NCI-H748 treated with DMSO at 0.1 percent for 48 hours (cell line): ENCODE results near the gene NMNAT2.

Experiments
- DNase-seq: peaks from one replicate; lab custom pipeline; 2025; lab: John Stamatoyannopoulos, UW

Gene NMNAT2

GRCh38 chr1:183236158-183236725, 181.9 kb downstream of the NMNAT2 start:
- DNase-seq = no peak

- no peak for DNase-seq
These were observed 182.7 kb downstream of the NMNAT2 start for GRCh38 chr1:183235503-183235902.

- DNase-seq = no peak
These were observed 183.3 kb downstream of the NMNAT2 start for GRCh38 chr1:183234660-183235476.

GRCh38 chr1:183233113-183233512, 185.1 kb downstream of the NMNAT2 start:
- no peak for DNase-seq

GRCh38 chr1:183231545-183231944, 186.6 kb downstream of the NMNAT2 start:
- DNase-seq = no peak

GRCh38 chr1:183230413-183230812, 187.8 kb downstream of the NMNAT2 start:
- DNase-seq = no peak

GRCh38 chr1:183228347-183229220, 189.6 kb downstream of the NMNAT2 start:
- no peak for DNase-seq

- DNase-seq = no peak
These were observed 190.5 kb downstream of the NMNAT2 start for GRCh38 chr1:183227422-183228346.

- DNase-seq = no peak
These were observed 191.2 kb downstream of the NMNAT2 start for GRCh38 chr1:183226963-183227362.

- DNase-seq = no peak
These were observed 191.8 kb downstream of the NMNAT2 start for GRCh38 chr1:183226361-183226760.

- DNase-seq = no peak
These were observed 194.7 kb downstream of the NMNAT2 start for GRCh38 chr1:183223467-183223866.

- no peak for DNase-seq
These were observed 195.3 kb downstream of the NMNAT2 start for GRCh38 chr1:183222909-183223308.

- DNase-seq = no peak
These were observed 198.6 kb downstream of the NMNAT2 start for GRCh38 chr1:183219616-183220009.

- no peak for DNase-seq
These were observed 199.1 kb downstream of the NMNAT2 start for GRCh38 chr1:183218971-183219615.

GRCh38 chr1:183218027-183218618, 200.1 kb downstream of the NMNAT2 start:
- DNase-seq = no peak

- no peak for DNase-seq
These were observed 202.2 kb downstream of the NMNAT2 start for GRCh38 chr1:183215936-183216335.

GRCh38 chr1:183215076-183215720, 203.0 kb downstream of the NMNAT2 start:
- DNase-seq = no peak

- DNase-seq = no peak
These were observed 203.9 kb downstream of the NMNAT2 start for GRCh38 chr1:183214021-183214970.

- no peak for DNase-seq
These were observed 205.3 kb downstream of the NMNAT2 start for GRCh38 chr1:183212870-183213269.
